K562 (cell line): ENCODE results near the gene KIRREL1. TPM values are rescaled to one million over a fixed set of nuclear protein-coding genes. Genes with fewer than 3 reads are reported as not detected.

ENCODE experiments used
- RAD21 ChIP-seq, 2 experiments: fragments of 250-450 bp in 1 of 2; fragments of 450-650 bp in 1 of 2; sonication (Bioruptor Pico) in 1 of 2; formaldehyde crosslinking in 1 of 2; IDR thresholded peaks in 1 of 2; conservative IDR thresholded peaks in 1 of 2; 2 replicates each; pipeline versions ENCODE4 v1.4.0 to v1.8.0; 2020 to 2022; ENCODE audit warnings: mild to moderate bottlenecking in 2 of 2, moderate library complexity in 1 of 2
- ZNF717 ChIP-seq: fragments of 250-450 bp; sonication (Bioruptor Pico); IDR thresholded peaks from 2 replicates; pipeline ENCODE4 v1.5.0; 2021
- polyA plus RNA-seq, 8 experiments: library from polyadenylated mRNA; depleted of rRNA in 4 of 8; stranded (reverse) in 5 of 8; unstranded in 3 of 8; fragments of >200 nt; fragmentation: Nextera tagmentation in 2 of 8; fragmentation: Illumina TruSeq in 1 of 8; extraction: Ambion mirVana in 2 of 8; extraction: Trizol in 1 of 8; gene quantifications; 2 replicates each; pipeline versions ENCODE4 v1.2.1 to v1.2.3, GENCODE V29; 2011 to 2014; ENCODE audit warnings: inconsistent platforms in 1 of 8, missing spikeins in 1 of 8
- total RNA-seq, 7 experiments: library from RNA; depleted of rRNA in 6 of 7; stranded (reverse); fragments of >200 nt in 6 of 7; fragmentation: Illumina TruSeq in 2 of 7; extraction: Trizol in 2 of 7; gene quantifications; 2 replicates each; pipeline versions ENCODE4 v1.2.1 to v1.2.3, GENCODE V29; 2011 to 2021; ENCODE audit warnings: low replicate concordance in 1 of 7
- TF ChIP-seq, protein P1 (sequence below), 3 experiments: IDR thresholded peaks in 2 of 3; conservative IDR thresholded peaks in 1 of 3; 2 replicates each; pipeline ENCODE4 v1.5.1; 2011 to 2012; ENCODE audit warnings: low read length in 3 of 3, mild to moderate bottlenecking in 3 of 3, control low read depth in 2 of 3, improper control_type of control experiment in 1 of 3, inconsistent platforms in 1 of 3, low read depth in 1 of 3, mixed read lengths in 1 of 3, moderate library complexity in 1 of 3; ENCODE audit not compliant: insufficient read depth in 2 of 3
- TF ChIP-seq, protein P2 (sequence below): conservative IDR thresholded peaks from 2 replicates; pipeline ENCODE4 v1.6.1; 2011; ENCODE audit warnings: low read depth, mild to moderate bottlenecking, low read length; ENCODE audit not compliant: control insufficient read depth

The KIRREL1 gene
- total and polyA plus RNA-seq, 9 of the 15 experiments (the other 6 are each of a cell fraction or from before 2014, with no cell fraction given): under 0.01 to 0.22 (median 0.03) TPM; not detected in 3

DNA sequence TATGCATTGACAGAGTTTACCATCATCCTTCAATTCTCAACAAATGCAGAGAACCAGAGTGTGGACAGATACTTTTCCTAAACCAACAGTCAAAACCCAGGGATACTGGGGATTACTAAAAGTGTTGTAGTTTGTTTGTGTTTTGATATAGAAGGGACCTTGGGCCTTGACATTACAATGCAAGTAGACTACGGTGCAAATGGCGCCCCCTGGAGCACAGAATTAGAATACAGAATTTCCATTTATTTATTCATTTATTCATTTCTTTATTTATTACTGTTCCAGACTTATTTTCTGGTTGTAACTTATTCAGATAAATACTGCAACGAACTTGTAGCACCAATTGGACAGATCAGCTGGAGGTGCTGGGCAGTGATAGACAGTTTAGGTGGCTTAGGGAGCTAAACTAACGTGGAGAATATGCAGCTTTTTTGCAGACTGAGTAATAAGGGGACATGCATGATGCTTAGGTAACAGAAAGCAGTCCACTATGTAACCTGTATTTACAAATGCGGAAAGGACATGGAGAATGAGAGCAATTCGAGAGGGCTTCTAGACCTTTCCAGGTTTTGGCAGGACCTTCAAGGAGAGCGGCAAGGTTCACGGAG is 42.6 kb downstream of the KIRREL1 start (continued):
- TF ChIP-seq, protein P1, sequence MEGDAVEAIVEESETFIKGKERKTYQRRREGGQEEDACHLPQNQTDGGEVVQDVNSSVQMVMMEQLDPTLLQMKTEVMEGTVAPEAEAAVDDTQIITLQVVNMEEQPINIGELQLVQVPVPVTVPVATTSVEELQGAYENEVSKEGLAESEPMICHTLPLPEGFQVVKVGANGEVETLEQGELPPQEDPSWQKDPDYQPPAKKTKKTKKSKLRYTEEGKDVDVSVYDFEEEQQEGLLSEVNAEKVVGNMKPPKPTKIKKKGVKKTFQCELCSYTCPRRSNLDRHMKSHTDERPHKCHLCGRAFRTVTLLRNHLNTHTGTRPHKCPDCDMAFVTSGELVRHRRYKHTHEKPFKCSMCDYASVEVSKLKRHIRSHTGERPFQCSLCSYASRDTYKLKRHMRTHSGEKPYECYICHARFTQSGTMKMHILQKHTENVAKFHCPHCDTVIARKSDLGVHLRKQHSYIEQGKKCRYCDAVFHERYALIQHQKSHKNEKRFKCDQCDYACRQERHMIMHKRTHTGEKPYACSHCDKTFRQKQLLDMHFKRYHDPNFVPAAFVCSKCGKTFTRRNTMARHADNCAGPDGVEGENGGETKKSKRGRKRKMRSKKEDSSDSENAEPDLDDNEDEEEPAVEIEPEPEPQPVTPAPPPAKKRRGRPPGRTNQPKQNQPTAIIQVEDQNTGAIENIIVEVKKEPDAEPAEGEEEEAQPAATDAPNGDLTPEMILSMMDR (IDR thresholded peaks at IDR 0.05 in 2 of 3, conservative IDR thresholded peaks at IDR 0.05 in 1 of 3; ENCODE audit: insufficient read depth in 2 of 3, low read depth in 1 of 3, low read length in 3 of 3): peak; percentile 42 to 70 (median 67)
- TF ChIP-seq, protein P2, sequence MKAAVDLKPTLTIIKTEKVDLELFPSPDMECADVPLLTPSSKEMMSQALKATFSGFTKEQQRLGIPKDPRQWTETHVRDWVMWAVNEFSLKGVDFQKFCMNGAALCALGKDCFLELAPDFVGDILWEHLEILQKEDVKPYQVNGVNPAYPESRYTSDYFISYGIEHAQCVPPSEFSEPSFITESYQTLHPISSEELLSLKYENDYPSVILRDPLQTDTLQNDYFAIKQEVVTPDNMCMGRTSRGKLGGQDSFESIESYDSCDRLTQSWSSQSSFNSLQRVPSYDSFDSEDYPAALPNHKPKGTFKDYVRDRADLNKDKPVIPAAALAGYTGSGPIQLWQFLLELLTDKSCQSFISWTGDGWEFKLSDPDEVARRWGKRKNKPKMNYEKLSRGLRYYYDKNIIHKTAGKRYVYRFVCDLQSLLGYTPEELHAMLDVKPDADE: no peak
- TF ChIP-seq RAD21 (CRISPR knock-in tag; conservative IDR thresholded peaks at IDR 0.05 in 1 of 2, IDR thresholded peaks at IDR 0.05 in 1 of 2) (peak; percentile 16 to 42; a peak in 2 of 4 replicates), ZNF717 (CRISPR knock-in tag) (no peak)
